ENCODE data around the gene PRRC2B.
A peak's percentile ranks its signal among the peaks of the same experiment; 100 is the strongest.
"Not testable (repeated sequence)": the region's sequence is repeated elsewhere in the genome, so short reads cannot be mapped to it uniquely, and the experiment has no call there.

Gene PRRC2B

DNA sequence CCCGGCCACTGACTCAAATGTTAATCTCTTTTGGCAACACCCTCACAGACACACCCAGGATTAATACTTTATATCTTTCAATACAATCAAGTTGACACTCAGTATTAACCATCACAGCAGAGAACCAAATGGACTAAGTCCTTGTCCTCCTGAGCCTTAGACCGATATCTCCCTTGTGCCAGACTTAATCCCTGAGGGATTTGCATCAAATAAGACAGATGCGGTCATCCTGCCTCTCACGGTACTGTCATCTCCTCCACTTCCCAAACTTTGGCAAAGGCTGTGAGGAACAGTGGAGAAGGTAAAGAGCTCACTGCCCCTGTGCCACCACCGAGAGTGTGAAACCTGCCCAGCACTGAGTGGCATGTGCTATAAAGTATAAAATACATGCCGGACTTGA is 6.5 kb upstream of the PRRC2B start:
- no peak for DNase-seq

DNA sequence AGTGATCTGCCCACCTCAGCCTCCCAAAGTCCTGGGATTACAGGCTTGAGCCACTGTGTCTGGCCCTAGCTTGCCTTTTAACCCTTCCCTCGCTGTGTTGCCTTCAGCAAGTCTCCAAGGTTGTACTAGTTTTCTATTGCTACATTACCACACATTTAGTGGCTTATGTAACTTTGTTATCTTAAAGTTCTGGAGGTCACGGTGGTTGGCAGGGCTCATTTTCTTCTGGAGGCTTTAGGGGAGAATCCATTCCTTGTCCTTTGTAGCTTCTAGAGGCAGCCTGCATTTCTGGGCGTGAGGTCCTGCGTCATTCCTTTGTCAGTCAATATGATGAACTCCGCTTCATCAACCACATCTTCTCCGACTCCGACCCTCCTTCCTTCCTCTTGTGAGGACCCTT is 2.9 kb upstream of the PRRC2B start:
- no peak for DNase-seq

DNA sequence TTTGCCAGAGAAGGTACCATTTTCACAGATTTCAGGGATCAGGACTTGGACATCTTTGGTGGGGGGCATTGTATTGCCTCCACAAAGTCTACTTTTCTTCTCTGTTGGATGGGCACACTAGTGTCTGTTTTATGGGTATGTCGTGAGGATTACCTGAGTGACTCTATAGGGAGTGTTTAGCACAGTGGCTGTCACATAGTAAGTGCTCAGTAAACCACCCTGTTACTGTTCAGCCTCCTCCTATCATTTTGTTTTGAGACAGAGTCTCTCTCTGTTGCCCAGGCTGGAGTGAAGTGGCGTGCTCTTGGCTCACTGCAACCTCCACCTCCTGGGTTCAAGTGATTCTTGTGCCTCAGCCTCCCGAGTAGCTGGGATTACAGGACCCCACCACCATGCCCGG is 2.4 kb upstream of the PRRC2B start:
- DNase-seq: no peak

DNA sequence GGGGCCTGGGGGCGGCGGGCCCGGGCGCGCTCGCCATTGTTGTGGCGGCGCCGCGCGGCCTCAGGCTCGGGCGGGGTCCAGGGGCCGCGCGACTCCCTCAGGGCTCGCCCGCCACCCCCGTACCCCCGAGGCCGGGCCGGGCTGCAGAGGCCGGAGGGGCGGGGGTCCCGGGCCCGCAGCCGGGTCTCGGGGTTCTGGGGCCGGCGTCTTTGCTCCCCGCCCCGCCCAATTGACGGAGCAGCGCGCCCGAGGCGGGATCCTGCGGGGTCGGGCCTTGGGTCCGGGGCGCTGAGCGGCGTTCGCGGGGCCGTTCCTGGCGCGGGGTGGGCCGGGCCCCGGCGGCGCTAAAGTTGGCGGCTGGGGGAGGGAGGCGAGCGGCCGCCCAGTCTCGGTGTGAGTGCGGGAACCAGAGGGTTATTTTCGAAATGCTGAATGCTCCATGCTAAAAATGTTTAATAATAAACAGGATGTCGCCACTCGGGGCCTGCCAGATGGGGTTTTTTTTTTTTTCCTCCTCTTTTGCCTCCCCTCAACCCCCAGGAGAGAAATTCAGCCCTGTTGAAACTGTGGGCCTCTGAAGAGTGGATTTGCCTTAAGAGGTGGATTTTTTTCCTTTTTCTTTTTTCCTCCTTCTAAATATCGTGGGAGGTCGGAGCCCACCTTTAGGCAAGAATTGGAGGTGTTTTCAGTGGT is 724 bp downstream of the PRRC2B start:
- peak; percentile 64 for DNase-seq

DNA sequence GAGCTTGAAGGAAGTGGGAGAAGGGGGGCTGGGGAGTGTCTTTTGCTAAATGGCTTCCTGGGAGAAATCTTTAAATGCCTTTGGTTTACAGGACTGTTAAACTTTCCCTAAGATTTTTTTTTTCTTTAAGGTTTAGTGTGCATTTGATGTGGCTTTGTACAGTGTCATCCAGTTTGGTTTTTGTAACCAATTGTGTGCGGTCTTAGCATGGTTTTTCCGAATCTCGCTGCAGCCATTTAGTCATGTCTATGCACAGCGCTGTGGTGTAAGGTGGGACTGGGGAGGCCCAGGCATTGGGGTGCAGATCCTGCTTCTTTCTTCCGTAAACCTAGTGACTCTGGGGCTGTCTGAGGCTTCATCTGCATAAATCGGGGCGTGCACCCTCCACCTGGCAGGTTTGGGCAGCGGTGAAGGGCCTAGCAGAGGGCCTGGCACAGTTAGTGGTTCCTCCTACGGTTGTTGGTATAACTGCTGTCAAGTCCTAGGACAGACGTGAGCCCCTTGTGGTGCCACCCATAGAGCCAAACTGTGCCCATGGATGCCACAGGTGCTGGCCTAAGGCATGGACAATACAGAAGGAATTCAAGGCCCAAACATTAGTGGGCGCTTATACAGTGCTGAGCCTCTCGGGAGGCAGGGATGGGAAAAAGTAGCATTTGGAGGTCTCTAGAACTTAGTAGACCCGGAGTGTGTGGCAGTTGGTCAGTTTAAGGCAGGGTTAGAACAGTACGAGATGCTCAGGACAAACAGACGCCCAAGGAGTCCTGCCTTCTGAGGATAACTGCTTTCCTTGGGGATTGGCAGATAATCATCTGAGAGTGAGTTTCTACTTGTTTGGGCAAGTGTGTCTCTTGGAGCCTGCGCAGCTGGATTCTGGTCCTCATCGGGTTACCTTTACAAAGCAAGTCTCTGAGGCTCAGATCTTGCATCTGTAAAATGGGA is 1.5 kb downstream of the PRRC2B start:
- peak; percentile 73 for DNase-seq

DNA sequence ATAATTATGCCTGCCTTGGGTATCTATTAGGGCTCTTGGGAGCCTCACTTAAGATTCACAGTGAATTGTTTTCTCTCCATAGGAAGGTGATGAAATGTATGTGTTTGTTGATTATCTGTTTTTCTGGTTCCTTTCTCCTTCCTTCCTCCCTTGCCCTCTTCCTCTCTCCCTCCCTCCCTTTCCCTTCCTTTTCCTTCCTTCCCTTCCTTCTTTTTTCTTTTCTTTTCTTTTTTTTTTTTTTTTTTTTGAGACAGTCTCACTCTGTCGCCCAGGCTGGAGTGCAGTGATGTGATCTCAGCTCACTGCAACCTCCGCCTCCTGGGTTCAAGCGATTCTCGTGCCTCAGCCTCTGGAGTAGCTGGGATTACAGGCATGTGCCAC is 2.2 kb downstream of the PRRC2B start:
- not testable (repeated sequence) for DNase-seq

DNA sequence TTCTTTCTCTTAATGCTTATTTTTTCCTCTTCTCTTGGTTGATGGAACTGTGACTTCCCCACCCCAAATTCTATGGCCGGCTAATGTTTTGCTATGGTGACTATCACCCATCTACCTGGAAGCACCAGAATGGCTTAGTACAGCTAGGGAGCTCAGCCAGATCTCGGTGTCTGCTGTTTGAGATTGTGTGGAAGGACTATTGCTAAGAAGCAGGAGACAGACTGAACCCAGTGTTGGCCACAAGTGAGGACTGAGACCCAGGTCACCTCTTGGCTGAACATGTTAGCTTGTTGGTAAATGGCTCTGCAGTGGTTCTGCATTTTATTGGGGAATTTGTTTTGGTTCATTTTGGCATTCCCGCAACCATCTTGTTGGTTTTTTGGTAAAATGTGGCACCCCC is 2.7 kb downstream of the PRRC2B start:
- no peak for DNase-seq

DNA sequence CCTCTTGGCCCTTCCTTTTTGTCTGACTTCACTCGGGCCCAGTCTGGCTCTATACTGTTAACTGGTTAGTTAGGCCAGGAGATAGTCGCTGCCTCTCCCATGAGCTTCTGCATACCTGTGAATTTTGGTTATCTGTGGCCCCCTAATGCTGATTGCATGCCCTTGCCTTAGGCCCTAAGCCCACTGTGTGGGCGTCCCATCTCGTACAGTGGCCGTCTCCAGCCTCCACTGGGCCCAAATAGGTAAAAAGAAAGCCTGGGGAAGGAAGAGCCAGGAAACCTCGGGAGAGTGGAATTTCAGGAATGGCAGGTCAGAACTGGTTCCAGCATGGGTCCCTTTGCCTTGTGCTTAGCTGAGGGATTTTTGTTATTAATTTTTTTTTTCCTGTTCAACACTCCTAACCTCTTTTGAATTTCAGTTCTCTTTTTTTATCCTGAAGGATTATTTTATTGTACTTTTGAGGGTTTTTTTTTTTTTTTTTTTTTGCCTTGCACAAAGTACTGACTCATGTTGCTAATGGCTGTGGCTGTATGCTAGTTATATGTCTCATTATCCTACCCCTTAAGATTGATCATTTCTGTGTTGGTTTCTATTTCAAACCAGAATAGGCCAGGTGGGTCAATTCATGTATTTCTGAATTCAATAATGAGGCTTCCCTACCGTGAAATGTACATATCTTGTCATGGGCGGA is 3.4 kb downstream of the PRRC2B start:
- no peak for DNase-seq

DNA sequence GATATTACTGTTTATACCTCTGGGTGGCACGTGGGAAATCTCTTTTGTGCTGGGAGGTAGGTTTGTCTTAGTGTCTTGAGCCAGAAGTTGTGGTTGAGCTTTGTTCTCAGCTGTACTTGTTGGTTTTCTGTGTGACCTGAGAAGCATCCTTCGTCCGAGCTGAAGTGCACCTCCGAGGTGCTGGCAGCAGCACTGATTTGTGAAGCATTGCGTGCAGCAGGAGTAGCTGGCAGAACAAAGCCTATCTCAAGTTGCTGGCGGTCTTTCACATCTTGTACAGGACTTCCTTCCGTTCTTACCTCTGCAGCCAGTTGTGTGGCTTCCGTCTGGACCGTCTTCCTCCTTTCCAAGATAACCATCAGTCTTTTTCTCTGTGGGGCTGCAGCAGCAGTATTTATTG is 4.3 kb downstream of the PRRC2B start:
- no peak for DNase-seq

DNA sequence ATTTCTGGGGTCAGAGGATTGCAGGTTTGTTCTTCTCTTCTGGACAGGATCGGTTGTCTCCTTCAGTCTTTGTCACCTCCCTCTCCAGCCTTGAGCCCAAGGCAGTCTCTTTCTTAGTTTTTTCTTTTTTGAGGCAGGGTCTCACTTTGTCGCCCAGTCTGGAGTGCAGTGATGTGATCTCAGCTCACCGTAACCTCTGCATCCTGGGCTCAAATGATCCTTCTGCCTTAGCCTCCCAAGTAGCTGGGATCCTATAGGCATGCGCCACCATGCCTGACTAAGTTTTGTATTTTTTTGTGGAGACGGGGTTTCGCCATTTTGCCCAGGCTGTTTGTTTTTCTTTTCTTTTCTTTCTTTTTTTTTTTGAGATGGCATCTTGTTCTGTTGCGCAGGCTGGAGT is 6.1 kb downstream of the PRRC2B start:
- no peak for DNase-seq

DNA sequence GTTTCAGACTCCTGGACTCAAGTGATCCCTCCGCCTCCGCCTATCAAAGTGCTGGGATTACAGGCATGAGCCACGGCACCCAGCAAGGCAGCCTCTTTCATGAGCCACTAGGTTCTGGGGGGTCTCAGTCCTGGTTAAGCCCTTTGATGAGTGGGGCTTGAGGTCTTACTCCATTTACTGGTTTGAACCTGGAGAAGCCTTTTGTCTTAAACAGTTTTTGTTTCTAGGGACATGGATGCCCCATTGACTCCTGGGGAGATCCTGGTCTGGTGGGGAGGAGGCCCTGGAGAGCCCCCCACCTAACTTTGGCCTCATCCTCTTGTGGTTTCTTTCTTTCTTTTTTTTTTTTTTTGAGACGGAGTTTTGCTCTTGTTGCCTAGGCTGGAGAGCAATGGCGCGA is 6.7 kb downstream of the PRRC2B start:
- no peak for DNase-seq

DNA sequence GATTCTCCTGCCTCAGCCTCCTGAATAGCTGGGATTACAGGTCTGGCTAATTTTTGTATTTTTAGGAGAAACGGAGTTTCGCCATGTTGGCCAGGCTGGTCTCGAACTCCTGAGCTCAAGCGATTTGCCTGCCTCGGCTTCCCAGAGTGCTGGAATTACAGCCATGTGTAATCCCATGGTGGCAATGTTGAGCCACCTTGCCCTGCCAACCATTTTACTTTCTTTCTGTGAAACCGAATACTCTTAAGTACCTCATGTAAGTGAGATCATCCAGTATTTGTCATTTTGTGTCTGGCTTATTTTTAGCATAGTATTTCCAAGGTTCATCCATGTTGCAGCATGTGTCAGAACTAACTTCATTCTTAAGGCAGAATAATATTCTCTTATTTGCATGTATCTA is 8.2 kb downstream of the PRRC2B start:
- no peak for DNase-seq

DNA sequence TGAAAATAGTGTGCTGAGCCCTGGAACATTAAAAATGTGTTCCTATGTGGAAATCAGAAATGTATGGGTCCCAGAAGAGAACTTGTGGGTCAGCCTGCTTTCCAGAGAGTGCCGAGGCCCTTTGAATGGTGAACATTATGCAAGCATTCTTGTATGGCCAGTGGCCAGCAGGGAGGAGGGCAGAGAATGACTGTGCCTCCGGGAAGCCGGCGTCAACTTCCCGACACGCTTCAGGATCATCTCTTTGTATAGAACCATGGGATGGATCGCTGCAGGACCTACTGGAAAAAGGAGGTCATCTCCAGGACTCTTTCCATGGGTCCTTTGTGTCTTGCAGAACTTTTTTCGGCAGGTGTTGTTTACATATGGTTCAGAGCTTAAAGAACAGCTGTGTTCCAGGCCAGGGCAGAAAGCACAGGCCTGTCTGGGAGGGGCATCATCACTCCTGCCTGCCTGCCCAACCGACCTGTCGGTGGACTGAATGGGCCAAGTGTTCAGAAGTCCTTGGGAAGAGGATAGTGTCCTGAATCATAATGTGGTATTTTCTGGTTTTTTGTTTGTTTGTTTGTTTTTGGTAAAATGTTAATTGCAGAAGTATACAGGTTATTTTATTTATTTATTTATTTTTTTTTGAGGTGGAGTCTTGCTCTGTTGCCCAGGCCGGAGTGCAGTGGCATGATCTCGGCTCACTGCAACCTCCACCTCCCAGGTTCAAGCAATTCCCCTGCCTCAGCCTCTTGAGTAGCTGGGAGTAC is 9.0 kb downstream of the PRRC2B start:
- no peak for DNase-seq

DNA sequence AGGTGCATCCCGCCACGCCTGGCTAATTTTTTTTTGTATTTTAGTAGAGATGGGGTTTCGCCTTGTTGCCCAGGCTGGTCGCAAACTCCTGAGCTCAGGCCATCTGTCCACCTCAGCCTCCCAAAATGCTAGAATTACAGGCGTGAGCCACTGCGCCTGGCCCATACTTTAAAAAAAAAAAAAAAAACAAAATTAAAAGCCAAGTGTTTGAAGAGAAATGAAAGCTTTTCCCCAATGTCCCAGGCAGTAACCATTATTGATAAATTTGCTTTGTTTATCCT is 9.5 kb downstream of the PRRC2B start:
- no peak for DNase-seq

DNA sequence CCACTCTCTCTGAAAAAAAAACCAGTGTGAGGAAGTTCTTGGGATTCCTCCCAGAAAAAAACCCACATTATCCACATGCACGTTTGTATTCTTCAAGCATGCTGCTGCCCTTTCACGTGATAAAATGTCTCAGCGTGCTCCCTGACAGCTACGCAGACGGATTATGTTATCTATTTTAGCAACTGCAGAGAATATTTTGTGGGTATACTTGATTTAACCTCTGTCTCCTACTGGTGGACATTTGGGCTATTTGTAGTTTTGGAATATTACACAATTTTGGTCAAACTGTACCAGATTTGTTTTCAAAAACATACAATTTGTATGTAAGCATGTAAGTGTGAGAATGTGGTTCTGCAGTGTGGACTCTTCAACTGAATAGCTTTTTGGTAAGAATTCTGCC is 10.7 kb downstream of the PRRC2B start:
- no peak for DNase-seq

DNA sequence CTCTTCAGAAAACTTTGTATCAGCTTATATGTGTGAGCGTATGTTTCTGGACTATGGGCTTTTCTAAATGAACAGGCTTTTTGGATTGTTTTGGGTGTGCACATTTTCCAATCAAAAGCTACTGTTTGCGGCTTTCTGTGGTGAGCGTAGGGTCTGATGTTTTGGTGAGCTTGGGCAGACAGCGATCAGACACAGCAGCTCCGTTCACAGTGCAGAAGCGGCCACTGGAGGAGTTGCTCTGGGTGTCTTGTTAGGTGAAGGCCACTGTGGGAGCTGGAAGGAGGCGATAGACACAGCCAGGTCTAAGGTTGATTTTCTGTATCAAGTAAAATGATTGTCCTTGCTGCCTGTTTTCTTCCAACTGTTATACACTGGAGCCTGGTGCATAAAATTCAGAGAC is 11.1 kb downstream of the PRRC2B start:
- DNase-seq: no peak

DNA sequence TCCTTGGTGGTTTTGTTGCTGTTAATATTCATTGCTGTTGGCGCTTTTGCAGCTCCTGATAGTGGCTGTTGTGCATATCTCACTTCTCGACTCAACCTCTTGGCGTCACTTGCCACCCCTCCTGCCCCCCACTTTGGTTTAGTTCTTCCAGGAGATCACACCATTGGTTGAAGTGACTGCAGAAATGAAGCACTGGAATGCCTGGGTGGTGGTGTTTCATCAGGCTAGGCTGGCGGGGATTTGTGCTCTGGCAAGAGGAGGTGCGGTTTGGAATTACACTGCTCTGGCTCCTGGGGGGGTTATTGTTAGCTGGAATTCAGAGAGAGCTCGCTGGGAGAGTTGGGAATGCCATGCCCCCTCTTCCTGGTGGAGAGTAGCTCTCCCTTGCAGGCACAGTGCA is 11.5 kb downstream of the PRRC2B start:
- DNase-seq: no peak

DNA sequence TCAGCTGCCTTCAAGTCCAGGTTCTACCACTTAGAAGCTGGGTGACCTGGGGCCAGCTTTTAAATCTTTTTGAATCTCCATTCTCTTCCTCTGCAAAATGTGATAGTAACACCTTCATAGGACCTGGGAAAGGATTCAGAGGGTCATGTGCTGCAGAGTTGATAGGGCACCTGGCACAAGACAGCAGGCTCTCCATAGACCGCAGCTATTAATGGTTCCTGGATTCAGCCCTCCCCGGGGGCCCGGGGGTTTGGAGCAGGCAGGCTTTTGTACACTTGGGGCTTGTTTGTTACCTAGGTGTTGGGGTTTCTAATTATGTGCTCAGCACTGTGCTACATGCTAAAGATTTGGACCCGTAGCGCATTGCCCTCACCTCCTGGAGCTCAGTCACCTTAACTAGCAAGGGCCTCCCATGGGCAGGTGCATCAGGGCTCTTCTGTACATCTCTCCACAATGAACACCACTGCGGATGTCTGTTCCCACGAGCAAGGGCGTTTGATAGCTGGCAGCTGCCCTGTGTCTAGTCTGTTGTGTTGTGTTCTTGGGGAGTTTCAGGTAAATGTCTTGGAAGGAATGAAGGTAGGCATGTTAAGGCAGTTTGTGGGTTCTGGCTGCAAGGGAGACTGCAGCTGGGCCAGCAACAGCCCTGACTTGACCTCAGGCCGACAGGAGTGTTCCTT is 12.1 kb downstream of the PRRC2B start:
- DNase-seq: no peak

DNA sequence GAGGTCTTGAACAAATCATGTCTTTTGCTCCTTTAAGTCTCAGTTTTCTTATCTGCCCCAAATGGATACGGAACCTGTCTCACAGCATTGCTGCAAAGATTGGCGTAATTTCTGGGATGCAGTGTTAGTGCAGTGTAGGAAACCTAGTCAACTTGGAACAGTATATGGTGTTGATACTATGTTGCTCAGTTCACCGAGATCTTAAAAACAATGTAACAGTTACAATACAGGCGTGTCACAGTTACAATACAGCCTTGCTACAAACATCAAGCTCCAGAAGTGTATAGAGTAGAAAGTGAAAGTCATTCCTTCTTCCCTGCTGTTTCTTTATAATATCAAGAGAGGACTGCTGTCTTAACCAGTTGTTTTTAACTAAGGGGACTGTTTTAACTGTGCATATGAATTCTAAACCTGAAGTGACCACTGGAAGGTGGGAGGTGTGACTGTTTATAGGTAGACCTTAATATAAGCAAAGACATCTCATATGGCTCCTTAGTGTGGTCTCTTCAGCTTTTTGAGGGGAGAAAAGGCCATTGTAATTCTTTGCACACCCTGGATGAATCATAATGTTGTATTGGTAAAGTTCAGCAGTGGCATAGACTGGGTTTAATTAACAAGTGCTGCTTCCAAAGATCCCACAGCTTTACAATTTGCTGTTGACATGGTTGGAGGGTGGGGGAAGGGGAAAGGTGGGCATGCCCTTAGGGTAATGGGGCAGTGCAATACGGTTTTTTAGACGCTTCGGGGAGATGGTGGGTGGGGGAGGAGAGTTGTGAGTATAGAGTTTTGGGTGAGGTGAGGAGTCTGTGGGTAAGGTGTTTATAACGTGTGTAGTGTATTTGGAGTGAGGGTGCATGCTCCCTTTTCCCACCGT is 12.9 kb downstream of the PRRC2B start:
- DNase-seq: no peak

DNA sequence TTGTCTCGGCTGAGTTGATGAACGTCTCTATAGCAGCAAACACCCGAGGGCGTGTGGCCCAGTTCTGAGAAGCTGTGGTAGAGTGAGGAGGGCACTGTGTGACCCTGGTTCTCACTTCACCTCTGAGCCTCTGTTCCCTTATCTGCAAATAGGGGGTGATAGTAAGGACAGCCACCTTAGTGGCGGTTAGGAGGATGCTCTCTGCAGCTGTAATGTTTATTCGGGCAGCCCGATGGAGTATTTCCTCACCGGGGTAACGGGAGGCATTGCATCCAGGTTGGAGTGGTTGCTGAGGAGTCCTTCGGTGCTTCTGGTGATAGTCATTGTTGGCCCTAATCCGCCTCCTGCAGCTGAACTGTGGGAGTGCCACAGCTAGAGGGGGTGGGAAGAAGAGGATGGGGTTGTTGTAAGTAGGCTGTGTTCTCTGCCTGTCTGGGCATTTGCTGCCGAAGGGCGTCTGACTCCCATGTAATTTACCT is 13.9 kb downstream of the PRRC2B start:
- peak; percentile 31 for DNase-seq

DNA sequence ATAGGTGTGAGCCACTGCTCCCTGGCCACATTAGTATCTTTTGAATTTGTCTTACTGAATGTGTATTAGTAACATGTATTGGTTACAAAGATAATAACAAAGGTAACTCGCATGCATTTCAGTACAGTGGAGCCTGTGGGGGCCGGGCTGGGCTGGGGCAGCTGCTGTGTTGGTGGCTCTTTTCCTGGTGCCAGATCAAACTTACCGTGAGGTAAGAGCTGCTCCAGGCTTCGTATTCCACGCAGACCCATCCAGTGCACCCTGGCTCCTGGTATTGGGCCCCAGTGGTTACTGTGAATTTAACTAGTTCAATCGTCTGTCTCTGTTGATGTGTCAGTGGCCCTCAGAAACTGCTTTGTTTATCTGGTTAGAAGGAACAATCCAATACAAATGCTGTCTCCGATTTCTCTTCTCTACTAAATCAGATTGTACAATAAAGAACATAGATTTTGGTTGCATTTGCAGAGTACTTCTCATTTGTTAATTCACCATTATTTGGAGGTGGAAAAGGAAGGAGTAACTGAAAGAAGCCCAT is 15.6 kb downstream of the PRRC2B start:
- no peak for DNase-seq

Measured in activated naive CD4-positive, alpha-beta T cell treated with anti-CD3 and anti-CD28 coated beads, Interleukin-2, amount 50 U/mL, for 16 hours (primary cell).